Prostate gland (tissue), 2 donors: ENCODE results near the gene LENG1.

Experiments
- POLR2A ChIP-seq: fragments of 450-650 bp; IDR thresholded peaks from one replicate; pipeline ENCODE4 v1.6.1; 2016; ENCODE audit warnings: antibody characterized with exemption, mild to moderate bottlenecking
- TF ChIP-seq, protein P1 (sequence below), 4 experiments: fragments of 200-600 bp in 2 of 4; fragments of 450-650 bp in 2 of 4; sonication (generic) in 2 of 4; IDR thresholded peaks; 1 replicate in 3 of 4; 2 replicates in 1 of 4; pipeline ENCODE4 v1.5.1; 2016 to 2019; ENCODE audit warnings: antibody characterized with exemption in 4 of 4, mild to moderate bottlenecking in 2 of 4, moderate library complexity in 2 of 4

DNA sequence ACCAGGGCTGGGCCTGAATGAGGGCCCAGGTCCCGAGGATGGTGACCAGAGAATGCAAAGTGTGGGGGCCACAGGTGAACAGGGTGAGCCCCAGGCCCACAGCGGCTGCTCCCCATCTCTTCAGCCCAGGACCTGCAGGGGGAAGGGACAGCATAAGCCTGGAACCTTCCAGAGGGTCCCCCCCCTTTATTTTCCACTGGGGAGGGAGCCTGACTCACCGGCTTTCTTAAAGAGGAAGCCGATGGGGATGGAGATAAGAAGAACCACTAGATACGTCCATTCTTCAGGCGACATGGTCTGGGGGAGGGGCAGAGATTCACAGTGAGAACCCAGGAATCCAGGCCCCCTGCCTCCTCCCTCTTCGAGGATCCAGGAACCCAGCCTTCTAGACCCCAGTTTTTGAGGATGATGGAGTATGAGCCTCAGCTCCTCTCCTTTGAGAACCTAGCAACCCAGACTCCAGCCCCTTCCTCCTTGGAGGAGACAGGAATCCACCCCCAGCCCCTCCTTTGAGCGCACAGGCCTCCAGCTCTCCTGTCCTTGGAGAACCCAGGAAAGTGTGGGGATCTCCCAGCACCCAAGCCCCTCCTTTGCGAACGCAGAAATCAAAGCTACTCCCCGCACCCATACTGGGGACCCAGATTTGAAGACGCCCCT is 28.8 kb upstream of the LENG1 start:
- TF ChIP-seq POLR2A, result peak; percentile 49
- TF ChIP-seq, protein P1, sequence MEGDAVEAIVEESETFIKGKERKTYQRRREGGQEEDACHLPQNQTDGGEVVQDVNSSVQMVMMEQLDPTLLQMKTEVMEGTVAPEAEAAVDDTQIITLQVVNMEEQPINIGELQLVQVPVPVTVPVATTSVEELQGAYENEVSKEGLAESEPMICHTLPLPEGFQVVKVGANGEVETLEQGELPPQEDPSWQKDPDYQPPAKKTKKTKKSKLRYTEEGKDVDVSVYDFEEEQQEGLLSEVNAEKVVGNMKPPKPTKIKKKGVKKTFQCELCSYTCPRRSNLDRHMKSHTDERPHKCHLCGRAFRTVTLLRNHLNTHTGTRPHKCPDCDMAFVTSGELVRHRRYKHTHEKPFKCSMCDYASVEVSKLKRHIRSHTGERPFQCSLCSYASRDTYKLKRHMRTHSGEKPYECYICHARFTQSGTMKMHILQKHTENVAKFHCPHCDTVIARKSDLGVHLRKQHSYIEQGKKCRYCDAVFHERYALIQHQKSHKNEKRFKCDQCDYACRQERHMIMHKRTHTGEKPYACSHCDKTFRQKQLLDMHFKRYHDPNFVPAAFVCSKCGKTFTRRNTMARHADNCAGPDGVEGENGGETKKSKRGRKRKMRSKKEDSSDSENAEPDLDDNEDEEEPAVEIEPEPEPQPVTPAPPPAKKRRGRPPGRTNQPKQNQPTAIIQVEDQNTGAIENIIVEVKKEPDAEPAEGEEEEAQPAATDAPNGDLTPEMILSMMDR (IDR thresholded peaks at IDR 0.05), result no peak
